ENCODE data around the gene TNFAIP8L2. TPM values are rescaled to one million over a fixed set of nuclear protein-coding genes. Genes with fewer than 3 reads are reported as not detected.

TNFAIP8L2 gene
- total RNA-seq, 1 donor from 2014 or later: not detected

Other genes with a start within 250 kb of the TNFAIP8L2 start
- 57.0 TPM for gene SETDB1, start 230.3 kb upstream of the TNFAIP8L2 start, total RNA-seq (ENCODE audit: unreplicated experiment)
- gene CERS2, start 181.8 kb upstream of the TNFAIP8L2 start, total RNA-seq (ENCODE audit: unreplicated experiment): 94.2 TPM
- not detected for gene ANXA9, start 174.4 kb upstream of the TNFAIP8L2 start, total RNA-seq (ENCODE audit: unreplicated experiment)
- gene MINDY1, start 149.7 kb upstream of the TNFAIP8L2 start, total RNA-seq (ENCODE audit: unreplicated experiment): 26.2 TPM
- 14.9 TPM for gene PRUNE1, start 148.2 kb upstream of the TNFAIP8L2 start, total RNA-seq (ENCODE audit: unreplicated experiment)
- gene BNIPL, start 120.1 kb upstream of the TNFAIP8L2 start, total RNA-seq (ENCODE audit: unreplicated experiment): 1.4 TPM
- 1.8 TPM for gene C1orf56, start 108.9 kb upstream of the TNFAIP8L2 start, total RNA-seq (ENCODE audit: unreplicated experiment)
- gene CDC42SE1, start 97.0 kb upstream of the TNFAIP8L2 start, total RNA-seq (ENCODE audit: unreplicated experiment): 127 TPM
- 504 TPM for gene MLLT11, start 96.3 kb upstream of the TNFAIP8L2 start, total RNA-seq (ENCODE audit: unreplicated experiment)
- gene GABPB2, start 85.9 kb upstream of the TNFAIP8L2 start, total RNA-seq (ENCODE audit: unreplicated experiment): 5.4 TPM
- 119 TPM for gene SEMA6C, start 10.0 kb upstream of the TNFAIP8L2 start, total RNA-seq (ENCODE audit: unreplicated experiment)
- 21.9 TPM for gene LYSMD1, start 9.3 kb downstream of the TNFAIP8L2 start, total RNA-seq (ENCODE audit: unreplicated experiment)
- gene SCNM1, start 9.5 kb downstream of the TNFAIP8L2 start, total RNA-seq (ENCODE audit: unreplicated experiment): 44.2 TPM
- gene TMOD4, start 19.3 kb downstream of the TNFAIP8L2 start, total RNA-seq (ENCODE audit: unreplicated experiment): 0.76 TPM
- 125 TPM for gene VPS72, start 33.5 kb downstream of the TNFAIP8L2 start, total RNA-seq (ENCODE audit: unreplicated experiment)
- 79.4 TPM for gene PIP5K1A, start 41.9 kb downstream of the TNFAIP8L2 start, total RNA-seq (ENCODE audit: unreplicated experiment)
- gene PSMD4, start 98.1 kb downstream of the TNFAIP8L2 start, total RNA-seq (ENCODE audit: unreplicated experiment): 250 TPM
- gene ZNF687, start 125.7 kb downstream of the TNFAIP8L2 start, total RNA-seq (ENCODE audit: unreplicated experiment): 34.4 TPM
- 68.7 TPM for gene PI4KB, start 170.8 kb downstream of the TNFAIP8L2 start, total RNA-seq (ENCODE audit: unreplicated experiment)
- gene RFX5, start 190.6 kb downstream of the TNFAIP8L2 start, total RNA-seq (ENCODE audit: unreplicated experiment): 64.4 TPM
- gene SELENBP1, start 216.1 kb downstream of the TNFAIP8L2 start, total RNA-seq (ENCODE audit: unreplicated experiment): 2.9 TPM
- gene PSMB4, start 242.9 kb downstream of the TNFAIP8L2 start, total RNA-seq (ENCODE audit: unreplicated experiment): 234 TPM